Upper lobe of left lung (tissue), 4 donors: ENCODE results near the gene PPM1M.

Experiments used
- POLR2A ChIP-seq, 4 donors: fragments of 450-650 bp; IDR thresholded peaks; one replicate each; pipeline ENCODE4 v1.5.1; 2016 to 2017; ENCODE audit warnings: antibody characterized with exemption in 4 of 4, mild to moderate bottlenecking in 2 of 4
- POLR2AphosphoS5 ChIP-seq, 2 donors: sonication (generic); formaldehyde crosslinking; IDR thresholded peaks; one replicate each; pipeline ENCODE4 v1.5.1; 2017; ENCODE audit warnings: antibody characterized with exemption in 2 of 2

DNA sequence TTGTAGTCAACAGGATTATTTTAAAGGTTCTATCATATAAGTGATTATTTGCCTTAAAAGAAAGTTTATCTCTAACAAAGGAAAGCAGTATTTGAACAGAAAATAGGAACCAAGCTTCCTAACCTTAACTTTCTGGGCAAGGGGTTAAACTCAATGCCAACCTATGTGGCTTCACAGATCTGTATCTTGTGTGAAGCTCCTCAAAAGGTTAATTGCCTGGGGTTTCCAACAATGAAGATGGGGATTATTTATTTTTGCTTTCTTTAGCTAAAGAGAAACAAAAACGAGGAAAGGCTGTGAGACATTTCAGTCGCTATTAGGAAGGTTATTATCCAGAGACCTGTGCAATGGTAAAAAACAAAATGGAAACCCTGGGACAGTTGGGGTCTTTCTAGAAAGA lies 34.0 kb downstream of the PPM1M start:
- TF ChIP-seq POLR2AphosphoS5 (IDR thresholded peaks at IDR 0.05) (no peak), POLR2A (IDR thresholded peaks at IDR 0.05) (no peak)
